Left renal pelvis (tissue), 4 donors: ENCODE results near the gene XAB2. TPM values are rescaled to one million over a fixed set of nuclear protein-coding genes. Genes with fewer than 3 reads are reported as not detected.

Source experiments
- DNase-seq, 4 donors: peaks; one replicate each; pipeline ENCODE4 v3.0.0-alpha.2; 2013; ENCODE audit warnings: low read depth in 4 of 4, low spot score in 3 of 4
- polyA plus RNA-seq, 4 donors: library from polyadenylated mRNA; unstranded; fragments of 120-200 nt; gene quantifications; one replicate each; pipeline ENCODE4 v1.2.1, GENCODE V29; 2013; ENCODE audit not compliant: insufficient read length in 4 of 4

Gene XAB2
- polyA plus RNA-seq, 4 donors, result 28.8 to 47.5 (median 31.1) TPM

- no peak for DNase-seq
Measured at GRCh38 chr19:7614859-7615741, 14.2 kb downstream of the XAB2 start.

GRCh38 chr19:7612282-7613274 is 16.8 kb downstream of the XAB2 start:
- DNase-seq, result no peak

- DNase-seq, result no peak
Measured at GRCh38 chr19:7611541-7612279, 17.6 kb downstream of the XAB2 start.

GRCh38 chr19:7610491-7611240 is 18.7 kb downstream of the XAB2 start:
- no peak for DNase-seq

GRCh38 chr19:7607874-7608560 is 21.3 kb downstream of the XAB2 start:
- DNase-seq, result no peak

- no peak for DNase-seq
Measured at GRCh38 chr19:7607212-7607873, 22.0 kb downstream of the XAB2 start.

GRCh38 chr19:7606289-7606688 is 23.1 kb downstream of the XAB2 start:
- DNase-seq, result no peak

- no peak for DNase-seq
Measured at GRCh38 chr19:7605490-7606222, 23.7 kb downstream of the XAB2 start.

- DNase-seq, result no peak
Measured at GRCh38 chr19:7603919-7604318, 25.4 kb downstream of the XAB2 start.

- DNase-seq, result no peak
Measured at GRCh38 chr19:7602935-7603497, 26.3 kb downstream of the XAB2 start.

- DNase-seq, result no peak
Measured at GRCh38 chr19:7602240-7602934, 27.0 kb downstream of the XAB2 start.

GRCh38 chr19:7600721-7601120 is 28.6 kb downstream of the XAB2 start:
- no peak for DNase-seq

GRCh38 chr19:7598180-7598579 is 31.2 kb downstream of the XAB2 start:
- DNase-seq, result no peak

GRCh38 chr19:7597689-7598088 is 31.7 kb downstream of the XAB2 start:
- DNase-seq, result no peak

GRCh38 chr19:7596211-7596937 is 33.0 kb downstream of the XAB2 start:
- DNase-seq, result no peak

GRCh38 chr19:7595466-7596133 is 33.7 kb downstream of the XAB2 start, which contains the start of gene CAMSAP3:
Gene CAMSAP3, plus strand, starts transcription at chr19:7595863. Its CDS starts 140 bp downstream, at chr19:7596003.
- peak in 3 of 4 donors; percentile 36 to 55 (median 37) for DNase-seq
